ENCODE data around the gene NUDT4. TPM values are rescaled to one million over a fixed set of nuclear protein-coding genes. Genes with fewer than 3 reads are reported as not detected.

The NUDT4 gene
- total and polyA plus RNA-seq, 9 of the 15 experiments (the other 6 are each of a cell fraction or from before 2014, with no cell fraction given), result 38.1 to 164 (median 99.2) TPM

GRCh38 chr12:93441081-93441616, 63.4 kb downstream of the NUDT4 start (continued):
- no peak for TF ChIP-seq ARID3A (IDR thresholded peaks at IDR 0.05; ENCODE audit: borderline replicate concordance, low read depth, low read length)
- no peak for TF ChIP-seq ZNF609 (CRISPR knock-in tag; IDR thresholded peaks at IDR 0.05; ENCODE audit: borderline replicate concordance)
- peak; percentile 26; the same call in 1 of the 2 replicates for TF ChIP-seq L3MBTL2 (IDR thresholded peaks at IDR 0.05)
- no peak for TF ChIP-seq ETV6 (IDR thresholded peaks at IDR 0.05; ENCODE audit: borderline replicate concordance in 1 of 2, low read depth in 2 of 2, low read length in 1 of 2)
- no peak for TF ChIP-seq ETV6 (CRISPR knock-in tag; IDR thresholded peaks at IDR 0.05; ENCODE audit: borderline replicate concordance)
- TF ChIP-seq CREB3 (tag; conservative IDR thresholded peaks at IDR 0.05; ENCODE audit: low read depth), result no peak
- no peak for TF ChIP-seq GABPB1 (CRISPR knock-in tag; IDR thresholded peaks at IDR 0.05)
- TF ChIP-seq TEAD4 (IDR thresholded peaks at IDR 0.05; ENCODE audit: low read length), result no peak
- no peak for TF ChIP-seq TEAD4 (CRISPR knock-in tag; IDR thresholded peaks at IDR 0.05; ENCODE audit: borderline replicate concordance)
- no peak for TF ChIP-seq SLC30A9 (CRISPR knock-in tag; IDR thresholded peaks at IDR 0.05)
- no peak for TF ChIP-seq EHMT2 (IDR thresholded peaks at IDR 0.05)
